Pulmonary artery endothelial cell (primary cell): ENCODE measurements around the gene HIF1A. TPM values are rescaled to one million over a fixed set of nuclear protein-coding genes. Genes with fewer than 3 reads are reported as not detected.
"Not testable (repeated sequence)": the region's sequence is repeated elsewhere in the genome, so short reads cannot be mapped to it uniquely, and the experiment has no call there.

Source experiments
- DNase-seq: peaks from one replicate; pipeline ENCODE4 v3.0.0-alpha.2; 2011; ENCODE audit warnings: low read depth, low spot score
- total RNA-seq: library from RNA; depleted of rRNA; stranded (reverse); fragments of >200 nt; gene quantifications from 2 replicates; pipeline ENCODE4 v1.2.3, GENCODE V29; 2014

The HIF1A gene
- total RNA-seq, 1 donor from 2014 or later = 119 TPM

GRCh38 chr14:61707774-61708173 is 12.5 kb downstream of the HIF1A start:
- not testable (repeated sequence) for DNase-seq

- not testable (repeated sequence) for DNase-seq
Observed at GRCh38 chr14:61708693-61709092, 13.4 kb downstream of the HIF1A start.

- no peak for DNase-seq
Observed at GRCh38 chr14:61710853-61711817, 15.8 kb downstream of the HIF1A start.

- DNase-seq = no peak
Observed at GRCh38 chr14:61712137-61712536, 16.8 kb downstream of the HIF1A start.

GRCh38 chr14:61713724-61714437 is 18.6 kb downstream of the HIF1A start:
- DNase-seq = no peak

GRCh38 chr14:61716956-61717355 is 21.6 kb downstream of the HIF1A start:
- no peak for DNase-seq

- no peak for DNase-seq
Observed at GRCh38 chr14:61718039-61718438, 22.7 kb downstream of the HIF1A start.

- no peak for DNase-seq
Observed at GRCh38 chr14:61719344-61720293, 24.3 kb downstream of the HIF1A start.

GRCh38 chr14:61720294-61720661 is 25.0 kb downstream of the HIF1A start:
- no peak for DNase-seq

GRCh38 chr14:61720741-61721140 is 25.4 kb downstream of the HIF1A start:
- DNase-seq = no peak

- no peak for DNase-seq
Observed at GRCh38 chr14:61724133-61724532, 28.8 kb downstream of the HIF1A start.

- DNase-seq = no peak
Observed at GRCh38 chr14:61726778-61727658, 31.7 kb downstream of the HIF1A start.

- no peak for DNase-seq
Observed at GRCh38 chr14:61730756-61731373, 35.6 kb downstream of the HIF1A start.

GRCh38 chr14:61733972-61734371 is 38.7 kb downstream of the HIF1A start:
- DNase-seq = no peak

- no peak for DNase-seq
Observed at GRCh38 chr14:61736751-61737150, 41.4 kb downstream of the HIF1A start.

GRCh38 chr14:61737915-61738314 is 42.6 kb downstream of the HIF1A start:
- DNase-seq = no peak

- no peak for DNase-seq
Observed at GRCh38 chr14:61739133-61739532, 43.8 kb downstream of the HIF1A start.

GRCh38 chr14:61742371-61742770 is 47.1 kb downstream of the HIF1A start:
- DNase-seq = no peak

- no peak for DNase-seq
Observed at GRCh38 chr14:61744238-61744637, 48.9 kb downstream of the HIF1A start.

GRCh38 chr14:61746346-61746745 is 51.0 kb downstream of the HIF1A start:
- DNase-seq = not testable (repeated sequence)
